GM19240 (cell line): ENCODE measurements around the gene RHOXF2.
"Not testable (repeated sequence)": the region's sequence is repeated elsewhere in the genome, so short reads cannot be mapped to it uniquely, and the experiment has no call there.

Source experiments
- DNase-seq: peaks from one replicate; pipeline ENCODE4 v3.0.0; 2011; ENCODE audit warnings: low spot score; ENCODE audit not compliant: insufficient read length

The RHOXF2 gene

GRCh38 chrX:120158313-120158712, at the start of gene RHOXF2:
Gene RHOXF2, plus strand, starts transcription at chrX:120158613. Its CDS starts 138 bp downstream, at chrX:120158751.
- not testable (repeated sequence) for DNase-seq

GRCh38 chrX:120109378-120109777, 49.0 kb upstream of the RHOXF2 start:
- DNase-seq = no peak

GRCh38 chrX:120111611-120112010, 46.8 kb upstream of the RHOXF2 start:
- DNase-seq = no peak

GRCh38 chrX:120115438-120115963, 42.9 kb upstream of the RHOXF2 start, which contains the start of gene RHOXF1:
Gene RHOXF1, minus strand, starts transcription at chrX:120115913. Its CDS starts 51 bp downstream, at chrX:120115862.
- no peak for DNase-seq

GRCh38 chrX:120120223-120120622, 38.2 kb upstream of the RHOXF2 start:
- DNase-seq = no peak

GRCh38 chrX:120125444-120125843, 33.0 kb upstream of the RHOXF2 start:
- no peak for DNase-seq

- not testable (repeated sequence) for DNase-seq
Observed at GRCh38 chrX:120128306-120128846, 30.0 kb upstream of the RHOXF2 start.

- DNase-seq = no peak
Observed at GRCh38 chrX:120136128-120136527, 22.3 kb upstream of the RHOXF2 start.

- no peak for DNase-seq
Observed at GRCh38 chrX:120136840-120137239, 21.6 kb upstream of the RHOXF2 start.

- DNase-seq = no peak
Observed at GRCh38 chrX:120137439-120137838, 21.0 kb upstream of the RHOXF2 start.

GRCh38 chrX:120140293-120140981, 18.0 kb upstream of the RHOXF2 start:
- no peak for DNase-seq

GRCh38 chrX:120144178-120144844, 14.1 kb upstream of the RHOXF2 start:
- no peak for DNase-seq

- DNase-seq = no peak
Observed at GRCh38 chrX:120145295-120145925, 13.0 kb upstream of the RHOXF2 start.

GRCh38 chrX:120146323-120146722, 12.1 kb upstream of the RHOXF2 start:
- not testable (repeated sequence) for DNase-seq

GRCh38 chrX:120147537-120147936, 10.9 kb upstream of the RHOXF2 start:
- DNase-seq = no peak

GRCh38 chrX:120150109-120150744, 8.2 kb upstream of the RHOXF2 start:
- DNase-seq = not testable (repeated sequence)

GRCh38 chrX:120159086-120159485, 673 bp downstream of the RHOXF2 start:
- DNase-seq = not testable (repeated sequence)

GRCh38 chrX:120193254-120193653, 34.8 kb downstream of the RHOXF2 start:
- not testable (repeated sequence) for DNase-seq

GRCh38 chrX:120193720-120194119, 35.3 kb downstream of the RHOXF2 start:
- DNase-seq = not testable (repeated sequence)

GRCh38 chrX:120195786-120196185, 37.4 kb downstream of the RHOXF2 start:
- DNase-seq = not testable (repeated sequence)

GRCh38 chrX:120196626-120197283, 38.3 kb downstream of the RHOXF2 start:
- DNase-seq = not testable (repeated sequence)
